GM12865 (cell line): ENCODE data around the gene ZNF8.

ENCODE experiments used
- DNase-seq: peaks from one replicate; pipeline ENCODE4 v3.0.0; 2010; ENCODE audit warnings: low read depth
- H3K4me3 ChIP-seq: 2 replicates; pipeline ENCODE4 v1.5.1; 2011; ENCODE audit warnings: mild to moderate bottlenecking, low read depth, low read length, control low read depth
- TF ChIP-seq, protein P1 (sequence below): IDR thresholded peaks from 2 replicates; pipeline ENCODE4 v1.5.1; 2011; ENCODE audit warnings: low read length, control low read depth, low read depth, inconsistent platforms; ENCODE audit not compliant: insufficient read depth; ENCODE audit errors: missing control alignments

ZNF8 gene

DNA sequence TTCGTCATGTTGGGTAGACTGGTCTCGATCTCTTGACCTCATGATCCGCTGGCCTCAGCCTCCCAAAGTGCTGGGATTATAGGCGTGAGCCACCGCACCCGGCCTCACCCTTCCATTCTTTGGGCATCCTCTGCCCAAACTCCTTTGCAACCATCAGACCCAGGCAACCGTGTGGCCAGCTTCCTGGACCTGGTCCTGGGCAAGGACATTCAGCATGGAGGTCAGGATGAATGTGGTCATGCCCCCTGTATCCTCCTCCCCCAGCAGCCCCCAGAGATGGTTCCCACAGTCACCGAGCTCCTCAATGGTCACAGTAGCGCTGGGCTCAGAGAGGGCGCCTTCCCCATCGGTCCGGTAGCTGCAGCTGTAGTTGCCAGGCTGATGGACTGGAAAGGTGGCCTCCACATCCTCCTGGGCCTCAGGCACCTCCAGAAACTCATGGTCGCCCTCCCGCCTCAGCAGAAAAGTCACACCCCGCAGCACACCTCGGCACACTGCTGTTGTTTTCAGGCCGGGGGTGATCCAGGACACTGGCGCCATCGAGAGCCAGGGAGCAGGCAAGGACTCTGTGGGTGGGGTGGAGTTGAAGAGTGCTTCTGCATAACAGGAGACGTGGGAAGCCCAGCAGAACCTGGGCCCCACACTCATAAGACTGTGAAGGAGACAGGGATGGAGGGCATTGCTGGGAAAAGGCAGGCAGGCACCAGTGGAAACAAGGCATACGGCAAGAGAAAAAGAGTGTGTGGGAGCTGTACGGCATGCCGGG, 73.4 kb downstream of the ZNF8 start:
- no peak overlapping the region for H3K4me3 ChIP-seq
- TF ChIP-seq, protein P1, sequence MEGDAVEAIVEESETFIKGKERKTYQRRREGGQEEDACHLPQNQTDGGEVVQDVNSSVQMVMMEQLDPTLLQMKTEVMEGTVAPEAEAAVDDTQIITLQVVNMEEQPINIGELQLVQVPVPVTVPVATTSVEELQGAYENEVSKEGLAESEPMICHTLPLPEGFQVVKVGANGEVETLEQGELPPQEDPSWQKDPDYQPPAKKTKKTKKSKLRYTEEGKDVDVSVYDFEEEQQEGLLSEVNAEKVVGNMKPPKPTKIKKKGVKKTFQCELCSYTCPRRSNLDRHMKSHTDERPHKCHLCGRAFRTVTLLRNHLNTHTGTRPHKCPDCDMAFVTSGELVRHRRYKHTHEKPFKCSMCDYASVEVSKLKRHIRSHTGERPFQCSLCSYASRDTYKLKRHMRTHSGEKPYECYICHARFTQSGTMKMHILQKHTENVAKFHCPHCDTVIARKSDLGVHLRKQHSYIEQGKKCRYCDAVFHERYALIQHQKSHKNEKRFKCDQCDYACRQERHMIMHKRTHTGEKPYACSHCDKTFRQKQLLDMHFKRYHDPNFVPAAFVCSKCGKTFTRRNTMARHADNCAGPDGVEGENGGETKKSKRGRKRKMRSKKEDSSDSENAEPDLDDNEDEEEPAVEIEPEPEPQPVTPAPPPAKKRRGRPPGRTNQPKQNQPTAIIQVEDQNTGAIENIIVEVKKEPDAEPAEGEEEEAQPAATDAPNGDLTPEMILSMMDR, result no peak
- no peak for DNase-seq
